HepG2 (cell line): Measurements from ENCODE around the gene USP28. TPM values are rescaled to one million over a fixed set of nuclear protein-coding genes. Genes with fewer than 3 reads are reported as not detected.

ENCODE experiments used
- ATAC-seq: fragments of 200-7000 bp; cut with Tn5 transposase; 3 replicates; pipeline ENCODE4 v1.9.1; 2020; ENCODE audit warnings: mild to moderate bottlenecking, moderate library complexity
- BruUV-seq: library from RNA; stranded (reverse); fragments of 400-500 nt; replicated peaks from 2 replicates; lab custom pipeline; 2021; lab: Mats Ljungman, UMichigan
- CTCF ChIA-PET: fragments of 300-600 bp; formaldehyde crosslinking; extraction: SDS; loops from one replicate; lab custom pipeline; 2021; ENCODE audit warnings: low total read pairs, inconsistent platforms, low intra/inter-chr PET ratio; lab: Yijun Ruan, JAX
- POLR2A ChIA-PET: fragments of 350-600 bp; sonication (Branson Sonifier 250); formaldehyde crosslinking; loops from one replicate; lab custom pipeline; 2020; ENCODE audit warnings: antibody characterized with exemption, inconsistent platforms; lab: Yijun Ruan, JAX
- DNase-seq: peaks from one replicate; pipeline ENCODE4 v3.0.0-alpha.2; 2015; ENCODE audit warnings: low spot score
- FAIRE-seq: peaks from 3 replicates; lab custom pipeline; 2011; peaks lifted over from hg19 to GRCh38; lab: Jason Lieb, UNC
- H2AFZ ChIP-seq: one replicate; pipeline ENCODE4 v1.6.1; 2011; ENCODE audit warnings: low read length, inconsistent platforms
- H3K27ac ChIP-seq: fragments of 300-600 bp; 3 replicates; pipeline ENCODE4 v1.8.0; 2011; ENCODE audit warnings: mixed run types, mild to moderate bottlenecking, mixed read lengths, low read length, inconsistent platforms; ENCODE audit not compliant: insufficient read depth; ENCODE audit errors: extremely low read length
- H3K27me3 ChIP-seq, 2 experiments: fragments of 200-600 bp in 1 of 2; 2 replicates in 1 of 2; 3 replicates in 1 of 2; pipeline versions ENCODE4 v1.6.0 to v1.8.0; 2011; ENCODE audit warnings: low read length in 2 of 2, mild to moderate bottlenecking in 2 of 2, moderate library complexity in 2 of 2, inconsistent platforms in 1 of 2; ENCODE audit not compliant: insufficient read depth in 2 of 2, control insufficient read depth in 1 of 2
- H3K36me3 ChIP-seq, 2 experiments: fragments of 200-600 bp in 1 of 2; replicated peaks in 1 of 2; 2 replicates in 1 of 2; 3 replicates in 1 of 2; pipeline versions ENCODE4 v1.5.1 to v1.8.0; 2011; ENCODE audit warnings: low read length in 2 of 2, inconsistent platforms in 1 of 2; ENCODE audit not compliant: insufficient read depth in 2 of 2, control insufficient read depth in 1 of 2
- H3K4me1 ChIP-seq: 2 replicates; pipeline ENCODE4 v1.5.1; 2012; ENCODE audit warnings: low read length, inconsistent platforms; ENCODE audit not compliant: insufficient read depth
- H3K4me2 ChIP-seq: 2 replicates; pipeline ENCODE4 v1.6.0; 2011; ENCODE audit warnings: low read depth, low read length, inconsistent platforms
- H3K4me3 ChIP-seq, 3 experiments: fragments of 200-600 bp in 1 of 3; sonication (generic), shearing (Covaris generic) in 1 of 3; replicated peaks in 1 of 3; 2 replicates each; pipeline ENCODE4 v1.5.1; 2011 to 2016; ENCODE audit warnings: low read length in 3 of 3, inconsistent platforms in 2 of 3, low read depth in 2 of 3, mild to moderate bottlenecking in 2 of 3, control low read depth in 1 of 3, mixed read lengths in 1 of 3; ENCODE audit not compliant: insufficient read depth in 1 of 3
- H3K79me2 ChIP-seq: one replicate; pipeline ENCODE4 v1.6.1; 2011; ENCODE audit warnings: low read length, inconsistent platforms; ENCODE audit not compliant: insufficient read depth
- H3K9ac ChIP-seq: 2 replicates; pipeline ENCODE4 v1.6.0; 2011; ENCODE audit warnings: mild to moderate bottlenecking, low read depth, low read length, inconsistent platforms; ENCODE audit not compliant: insufficient read depth
- H3K9me3 ChIP-seq: 2 replicates; pipeline ENCODE4 v1.5.1; 2012; ENCODE audit warnings: mild to moderate bottlenecking, low read length
- H4K20me1 ChIP-seq: 2 replicates; pipeline ENCODE4 v1.6.0; 2011; ENCODE audit warnings: inconsistent platforms, mild to moderate bottlenecking, low read length, moderate library complexity; ENCODE audit not compliant: insufficient read depth
- FIP1L1 ChIP-seq: fragments of 200-400 bp; formaldehyde crosslinking; IDR thresholded peaks from 2 replicates; pipeline ENCODE4 v1.6.1; 2018; ENCODE audit warnings: low read depth, mild to moderate bottlenecking, low read length, moderate library complexity, borderline replicate concordance; ENCODE audit not compliant: insufficient read depth
- FOSL2 ChIP-seq: sonication (generic); formaldehyde crosslinking; IDR thresholded peaks from 2 replicates; pipeline ENCODE4 v1.4.0; 2020; ENCODE audit warnings: missing genetic modification reagents
- GTF2F1 ChIP-seq: fragments of 150-350 bp; IDR thresholded peaks from 2 replicates; pipeline ENCODE4 v1.6.1; 2014; ENCODE audit warnings: low read length
- GZF1 ChIP-seq: sonication (generic); formaldehyde crosslinking; IDR thresholded peaks from 2 replicates; pipeline ENCODE4 v1.5.1; 2020; ENCODE audit warnings: mild to moderate bottlenecking, missing genetic modification reagents
- HES4 ChIP-seq: sonication (generic); formaldehyde crosslinking; IDR thresholded peaks from 2 replicates; pipeline ENCODE4 v1.9.0; 2021; ENCODE audit warnings: mild to moderate bottlenecking, missing genetic modification reagents, borderline replicate concordance
- ISL2 ChIP-seq: sonication (generic); formaldehyde crosslinking; IDR thresholded peaks from 2 replicates; pipeline ENCODE4 v1.5.0; 2020; ENCODE audit warnings: missing genetic modification reagents
- KAT8 ChIP-seq: IDR thresholded peaks from 2 replicates; pipeline ENCODE4 v1.6.1; 2016; ENCODE audit warnings: missing genetic modification reagents, missing compliant biosample characterization
- KDM5A ChIP-seq: fragments of 200-600 bp; sonication (generic); IDR thresholded peaks from 2 replicates; pipeline ENCODE4 v1.7.0; 2018; ENCODE audit warnings: antibody characterized with exemption, mild to moderate bottlenecking, low read length, borderline replicate concordance
- POLR2AphosphoS5 ChIP-seq: IDR thresholded peaks from 2 replicates; pipeline ENCODE4 v1.6.1; 2012; ENCODE audit warnings: low read depth, low read length
- THRA ChIP-seq: sonication (generic); formaldehyde crosslinking; IDR thresholded peaks from 2 replicates; pipeline ENCODE4 v1.4.0; 2020; ENCODE audit warnings: missing genetic modification reagents, borderline replicate concordance
- USF2 ChIP-seq, 2 experiments: sonication (generic) in 1 of 2; formaldehyde crosslinking in 1 of 2; IDR thresholded peaks; 2 replicates each; pipeline versions ENCODE4 v1.5.1 to v1.6.1; 2011 to 2020; ENCODE audit warnings: borderline replicate concordance in 1 of 2, low read depth in 1 of 2, low read length in 1 of 2, mild to moderate bottlenecking in 1 of 2, missing genetic modification reagents in 1 of 2, moderate library complexity in 1 of 2
- ZFP1 ChIP-seq: IDR thresholded peaks from 2 replicates; pipeline ENCODE4 v1.6.1; 2016
- ZNF331 ChIP-seq: sonication (generic); formaldehyde crosslinking; IDR thresholded peaks from 2 replicates; pipeline ENCODE4 v1.4.0; 2020; ENCODE audit warnings: missing genetic modification reagents
- ZNF724P ChIP-seq: sonication (generic); formaldehyde crosslinking; IDR thresholded peaks from 2 replicates; pipeline ENCODE4 v1.8.0; 2022; ENCODE audit warnings: missing genetic modification reagents, borderline replicate concordance
- WGBS: methylation state at CpG from one replicate; pipeline ENCODE4 v1.1.6; 2017; ENCODE audit warnings: low lambda C conversion rate; 5-methylcytosine and 5-hydroxymethylcytosine counted together
- in situ Hi-C: cut with HindIII; loops from 2 replicates; pipeline ENCODE4 v1.10.0; 2017; ENCODE audit warnings: low pct_unique_long_range_greater_than_20kb; ENCODE audit not compliant: extremely low pct_ligation_motif_present
- intact Hi-C: fragments of 100-400 bp; cut with micrococcal nuclease; formaldehyde crosslinking; loops from one replicate; pipeline ENCODE4 v1.10.0; 2022; ENCODE audit not compliant: unreplicated experiment
- polyA plus RNA-seq, 8 experiments: library from polyadenylated mRNA; depleted of rRNA in 3 of 8; stranded (reverse) in 7 of 8; unstranded in 1 of 8; fragments of >200 nt; fragmentation: Illumina TruSeq in 4 of 8; extraction: Trizol in 4 of 8; gene quantifications; 2 replicates each; pipeline versions ENCODE4 v1.2.1 to v1.2.3, GENCODE V29; 2011 to 2016; ENCODE audit warnings: low read depth in 4 of 8, missing spikeins in 1 of 8, mixed read lengths in 1 of 8; ENCODE audit not compliant: insufficient read depth in 1 of 8
- total RNA-seq, 5 experiments: library from RNA; depleted of rRNA; stranded (reverse); fragments of >200 nt; fragmentation: Illumina TruSeq; extraction: Trizol; gene quantifications; 2 replicates each; pipeline ENCODE4 v1.2.3, GENCODE V29; 2016; ENCODE audit warnings: low read depth in 1 of 5
- TF ChIP-seq, protein P1 (sequence below): sonication (generic); formaldehyde crosslinking; IDR thresholded peaks from 2 replicates; pipeline ENCODE4 v1.8.0; 2022; ENCODE audit warnings: missing genetic modification reagents, mild to moderate bottlenecking, borderline replicate concordance
- TF ChIP-seq, protein P2 (sequence below): sonication (generic); formaldehyde crosslinking; conservative IDR thresholded peaks from 2 replicates; pipeline ENCODE4 v1.4.0; 2020; ENCODE audit warnings: missing genetic modification reagents

Gene USP28
- total and polyA plus RNA-seq, 2 of the 13 experiments (the other 11 are each of a cell fraction or from before 2014, with no cell fraction given): 29.6 to 34.3 TPM

- peak within 1 kb of the TSS; percentile 77 for H3K27ac ChIP-seq
- BruUV-seq: no TSS peak
- peak within 1 kb of the TSS; percentile 92 for H3K9ac ChIP-seq
- peak within 1 kb of the TSS; percentile 81 for H3K4me2 ChIP-seq
- H3K4me1 ChIP-seq: peaks cover 20% of the 10 kb centered on the region
- 0% methylated on average over 33 of the region's 46 CpGs for WGBS
- peak within 1 kb of the TSS; percentile 94 for H2AFZ ChIP-seq
- in situ Hi-C loops (no loop called here), intact Hi-C loops (no loop called here)
- peaks cover 2 to 12% of the 10 kb centered on the region in 2 experiments; a peak in 4 of 5 replicates for H3K36me3 ChIP-seq
- ATAC-seq (peak; percentile 99), DNase-seq (peak; percentile 92), FAIRE-seq (peak; percentile 81)
- H3K79me2 ChIP-seq: peaks cover 22% of the 10 kb centered on the region
- ChIA-PET POLR2A (interaction anchor here (1.1 kb wide), 1 partner anchor 15 kb away, joined by 3 read pairs; no protein-coding TSS in a partner anchor), CTCF (no interaction called here)
- H3K27me3 ChIP-seq: peaks cover 0 to 5% of the 10 kb centered on the region in 2 experiments; a peak in 2 of 5 replicates
- H4K20me1 ChIP-seq: no peaks in the 10 kb centered on the region
- H3K4me3 ChIP-seq: peak within 1 kb of the TSS; percentile 81 to 98 (median 96)
- no peaks in the 10 kb centered on the region for H3K9me3 ChIP-seq
- TF ChIP-seq, protein P1, sequence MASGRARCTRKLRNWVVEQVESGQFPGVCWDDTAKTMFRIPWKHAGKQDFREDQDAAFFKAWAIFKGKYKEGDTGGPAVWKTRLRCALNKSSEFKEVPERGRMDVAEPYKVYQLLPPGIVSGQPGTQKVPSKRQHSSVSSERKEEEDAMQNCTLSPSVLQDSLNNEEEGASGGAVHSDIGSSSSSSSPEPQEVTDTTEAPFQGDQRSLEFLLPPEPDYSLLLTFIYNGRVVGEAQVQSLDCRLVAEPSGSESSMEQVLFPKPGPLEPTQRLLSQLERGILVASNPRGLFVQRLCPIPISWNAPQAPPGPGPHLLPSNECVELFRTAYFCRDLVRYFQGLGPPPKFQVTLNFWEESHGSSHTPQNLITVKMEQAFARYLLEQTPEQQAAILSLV (CRISPR knock-in tag): 0 out of 2 replicates have a peak, but pooled peaks have one; percentile 48
- TF ChIP-seq GTF2F1 (no peak), ISL2 (CRISPR knock-in tag) (0 out of 2 replicates have a peak, but pooled peaks have one; percentile 61), ZNF724P (CRISPR knock-in tag) (no peak), ZFP1 (CRISPR knock-in tag) (peak; percentile 54; the same call in 1 of the 2 replicates), POLR2AphosphoS5 (peak; percentile 87), ZNF331 (CRISPR knock-in tag) (peak; percentile 57; the same call in 1 of the 2 replicates), HES4 (CRISPR knock-in tag) (peak; percentile 76; the same call in 1 of the 2 replicates), KAT8 (CRISPR knock-in tag) (peak; percentile 87), FIP1L1 (no peak), GZF1 (no peak), THRA (CRISPR knock-in tag) (peak; percentile 45; the same call in 1 of the 2 replicates), FOSL2 (CRISPR knock-in tag) (peak; percentile 47; the same call in 1 of the 2 replicates), KDM5A (peak; percentile 84), USF2 (IDR thresholded peaks at IDR 0.05; ENCODE audit: low read depth, low read length) (no peak), USF2 (CRISPR knock-in tag; IDR thresholded peaks at IDR 0.05; ENCODE audit: borderline replicate concordance) (no peak; the same call in 1 of the 2 replicates)
- TF ChIP-seq, protein P2, sequence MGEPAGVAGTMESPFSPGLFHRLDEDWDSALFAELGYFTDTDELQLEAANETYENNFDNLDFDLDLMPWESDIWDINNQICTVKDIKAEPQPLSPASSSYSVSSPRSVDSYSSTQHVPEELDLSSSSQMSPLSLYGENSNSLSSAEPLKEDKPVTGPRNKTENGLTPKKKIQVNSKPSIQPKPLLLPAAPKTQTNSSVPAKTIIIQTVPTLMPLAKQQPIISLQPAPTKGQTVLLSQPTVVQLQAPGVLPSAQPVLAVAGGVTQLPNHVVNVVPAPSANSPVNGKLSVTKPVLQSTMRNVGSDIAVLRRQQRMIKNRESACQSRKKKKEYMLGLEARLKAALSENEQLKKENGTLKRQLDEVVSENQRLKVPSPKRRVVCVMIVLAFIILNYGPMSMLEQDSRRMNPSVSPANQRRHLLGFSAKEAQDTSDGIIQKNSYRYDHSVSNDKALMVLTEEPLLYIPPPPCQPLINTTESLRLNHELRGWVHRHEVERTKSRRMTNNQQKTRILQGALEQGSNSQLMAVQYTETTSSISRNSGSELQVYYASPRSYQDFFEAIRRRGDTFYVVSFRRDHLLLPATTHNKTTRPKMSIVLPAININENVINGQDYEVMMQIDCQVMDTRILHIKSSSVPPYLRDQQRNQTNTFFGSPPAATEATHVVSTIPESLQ (CRISPR knock-in tag): peak; percentile 62; the same call in 1 of the 2 replicates
Observed at GRCh38 chr11:113773416-113774173, 101.8 kb downstream of the USP28 start, which contains the start of gene ZW10. Gene ZW10, minus strand, starts transcription at chr11:113773692. Its CDS starts 26 bp downstream, at chr11:113773666.
